ENCODE measurements around the gene SCMH1. TPM values are rescaled to one million over a fixed set of nuclear protein-coding genes. Genes with fewer than 3 reads are reported as not detected.

The SCMH1 gene
- total RNA-seq, 1 donor from 2014 or later, result 18.4 TPM

GRCh38 chr1:41167667-41168066 lies 74.4 kb downstream of the SCMH1 start:
- Histone ChIP-seq H3K9me3 (ENCODE audit: insufficient read depth, low read depth, low read length) (peaks cover 4% of the 10 kb centered on the region), H3K4me3 (ENCODE audit: insufficient read depth, low read depth, low read length) (no peak overlapping the region), H2AFZ (ENCODE audit: low read depth, low read length) (no peak overlapping the region), H3K27ac (ENCODE audit: low read depth, low read length) (no peak overlapping the region), H3K4me1 (ENCODE audit: insufficient read depth, low read length) (no peaks in the 10 kb centered on the region), H3K4me2 (ENCODE audit: low read length) (no peak overlapping the region), H3K9ac (ENCODE audit: low read length) (no peak overlapping the region), H4K20me1 (ENCODE audit: insufficient read depth, low read length) (no peaks in the 10 kb centered on the region), H3K36me3 (ENCODE audit: insufficient read depth, low read length) (no peaks in the 10 kb centered on the region), H3K27me3 (ENCODE audit: insufficient read depth, low read length) (no peaks in the 10 kb centered on the region), H3K79me2 (ENCODE audit: insufficient read depth, low read length) (peaks cover 5% of the 10 kb centered on the region)
- Mint-ChIP-seq H3K27me3 (ENCODE audit: low read depth, unreplicated experiment) (no peaks in the 10 kb centered on the region), H3K4me1 (ENCODE audit: low read depth, unreplicated experiment) (no peaks in the 10 kb centered on the region), H3K36me3 (ENCODE audit: low read depth, unreplicated experiment) (peaks cover 20% of the 10 kb centered on the region), H3K27ac (ENCODE audit: unreplicated experiment) (no peak overlapping the region), H3K4me3 (ENCODE audit: unreplicated experiment) (no peak overlapping the region), H3K9me3 (ENCODE audit: unreplicated experiment) (peaks cover 17% of the 10 kb centered on the region)
- DNase-seq (ENCODE audit: low read depth) (no peak), FAIRE-seq (no peak)
- TF ChIP-seq CTCF (IDR thresholded peaks at IDR 0.05; ENCODE audit: insufficient read depth, low read depth, low read length), result no peak
- TF ChIP-seq EZH2 (IDR thresholded peaks at IDR 0.05; ENCODE audit: insufficient read depth, low read length), result no peak

- H3K36me3 Mint-ChIP-seq (ENCODE audit: low read depth, unreplicated experiment), result peaks cover 14% of the 10 kb centered on the region
- H3K9me3 Mint-ChIP-seq (ENCODE audit: unreplicated experiment), result peaks cover 17% of the 10 kb centered on the region
- Histone ChIP-seq H3K27ac (ENCODE audit: low read depth, low read length) (no peak overlapping the region), H3K36me3 (ENCODE audit: insufficient read depth, low read length) (no peaks in the 10 kb centered on the region), H3K4me1 (ENCODE audit: insufficient read depth, low read length) (no peaks in the 10 kb centered on the region), H3K4me3 (ENCODE audit: insufficient read depth, low read depth, low read length) (no peak overlapping the region), H4K20me1 (ENCODE audit: insufficient read depth, low read length) (no peaks in the 10 kb centered on the region), H3K79me2 (ENCODE audit: insufficient read depth, low read length) (no peaks in the 10 kb centered on the region), H3K27me3 (ENCODE audit: insufficient read depth, low read length) (no peaks in the 10 kb centered on the region), H2AFZ (ENCODE audit: low read depth, low read length) (no peak overlapping the region), H3K4me2 (ENCODE audit: low read length) (no peak overlapping the region), H3K9ac (ENCODE audit: low read length) (no peak overlapping the region), H3K9me3 (ENCODE audit: insufficient read depth, low read depth, low read length) (peaks cover 4% of the 10 kb centered on the region)
- FAIRE-seq, result no peak
- DNase-seq (ENCODE audit: low read depth), result no peak
- TF ChIP-seq EZH2 (IDR thresholded peaks at IDR 0.05; ENCODE audit: insufficient read depth, low read length), result no peak
- no peak for TF ChIP-seq CTCF (IDR thresholded peaks at IDR 0.05; ENCODE audit: insufficient read depth, low read depth, low read length)
- no peak overlapping the region for H3K4me3 Mint-ChIP-seq (ENCODE audit: unreplicated experiment)
- no peak overlapping the region for H3K27ac Mint-ChIP-seq (ENCODE audit: unreplicated experiment)
- H3K4me1 Mint-ChIP-seq (ENCODE audit: low read depth, unreplicated experiment), result no peaks in the 10 kb centered on the region
- no peaks in the 10 kb centered on the region for H3K27me3 Mint-ChIP-seq (ENCODE audit: low read depth, unreplicated experiment)
These were observed 77.4 kb downstream of the SCMH1 start for GRCh38 chr1:41164727-41165126.

GRCh38 chr1:41162441-41162840 lies 79.7 kb downstream of the SCMH1 start:
- H3K9me3 ChIP-seq (ENCODE audit: insufficient read depth, low read depth, low read length), result no peaks in the 10 kb centered on the region
- no peak for FAIRE-seq
- no peak overlapping the region for H3K9ac ChIP-seq (ENCODE audit: low read length)
- no peaks in the 10 kb centered on the region for H3K79me2 ChIP-seq (ENCODE audit: insufficient read depth, low read length)
- H3K4me2 ChIP-seq (ENCODE audit: low read length), result no peak overlapping the region
- no peaks in the 10 kb centered on the region for H3K36me3 ChIP-seq (ENCODE audit: insufficient read depth, low read length)
- H3K9me3 Mint-ChIP-seq (ENCODE audit: unreplicated experiment), result peaks cover 8% of the 10 kb centered on the region
- DNase-seq (ENCODE audit: low read depth), result no peak
- no peaks in the 10 kb centered on the region for H3K27me3 ChIP-seq (ENCODE audit: insufficient read depth, low read length)
- no peak for TF ChIP-seq EZH2 (IDR thresholded peaks at IDR 0.05; ENCODE audit: insufficient read depth, low read length)
- TF ChIP-seq CTCF (IDR thresholded peaks at IDR 0.05; ENCODE audit: insufficient read depth, low read depth, low read length), result no peak
- peaks cover 2% of the 10 kb centered on the region for H3K36me3 Mint-ChIP-seq (ENCODE audit: low read depth, unreplicated experiment)
- no peak overlapping the region for H3K4me3 ChIP-seq (ENCODE audit: insufficient read depth, low read depth, low read length)
- no peaks in the 10 kb centered on the region for H4K20me1 ChIP-seq (ENCODE audit: insufficient read depth, low read length)
- no peak overlapping the region for H3K27ac Mint-ChIP-seq (ENCODE audit: unreplicated experiment)
- H3K4me1 ChIP-seq (ENCODE audit: insufficient read depth, low read length), result no peaks in the 10 kb centered on the region
- H2AFZ ChIP-seq (ENCODE audit: low read depth, low read length), result no peak overlapping the region
- H3K27ac ChIP-seq (ENCODE audit: low read depth, low read length), result no peak overlapping the region
- no peaks in the 10 kb centered on the region for H3K27me3 Mint-ChIP-seq (ENCODE audit: low read depth, unreplicated experiment)
- peaks cover 9% of the 10 kb centered on the region for H3K4me1 Mint-ChIP-seq (ENCODE audit: low read depth, unreplicated experiment)
- no peak overlapping the region for H3K4me3 Mint-ChIP-seq (ENCODE audit: unreplicated experiment)
